ENCODE measurements around the gene F2RL3.

The F2RL3 gene

DNA sequence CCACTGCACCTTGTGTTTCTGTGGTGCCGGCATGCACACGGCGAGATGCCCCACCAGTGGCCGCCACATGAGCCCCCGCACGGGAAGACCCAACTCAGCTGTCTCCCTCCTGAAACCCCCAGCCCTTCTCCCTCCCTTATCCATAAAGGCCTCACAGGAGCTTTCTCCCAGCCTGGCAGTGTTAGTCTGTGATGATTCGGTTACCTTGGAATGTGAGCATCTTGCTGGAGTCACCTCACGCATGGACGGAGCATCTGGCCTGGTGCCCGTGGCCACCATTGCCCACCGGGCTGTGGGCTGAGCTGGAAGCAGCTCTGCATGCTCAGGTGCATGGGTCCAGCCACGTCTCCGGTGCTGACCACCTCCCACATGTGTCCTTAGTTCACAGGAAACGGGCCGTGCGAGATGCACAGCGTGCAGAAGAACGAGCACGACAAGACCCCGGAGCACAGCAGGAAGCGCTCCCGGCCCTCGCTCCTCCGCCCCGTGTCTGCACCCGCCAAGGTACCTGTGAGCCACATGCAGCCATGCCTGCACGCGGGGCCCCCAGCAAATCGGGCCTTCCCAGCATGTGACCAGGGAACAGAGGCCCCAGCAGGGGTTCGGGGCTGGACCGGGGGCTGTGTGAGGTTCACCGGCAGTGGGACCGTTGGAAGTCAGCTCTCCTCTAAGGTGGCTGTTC, 37.6 kb upstream of the F2RL3 start:
- DNase-seq (ENCODE audit: low read depth) = no peak
- no peak overlapping the region for H3K4me3 ChIP-seq (ENCODE audit: control insufficient read depth, low read depth, low read length)
- TF ChIP-seq, protein P1, sequence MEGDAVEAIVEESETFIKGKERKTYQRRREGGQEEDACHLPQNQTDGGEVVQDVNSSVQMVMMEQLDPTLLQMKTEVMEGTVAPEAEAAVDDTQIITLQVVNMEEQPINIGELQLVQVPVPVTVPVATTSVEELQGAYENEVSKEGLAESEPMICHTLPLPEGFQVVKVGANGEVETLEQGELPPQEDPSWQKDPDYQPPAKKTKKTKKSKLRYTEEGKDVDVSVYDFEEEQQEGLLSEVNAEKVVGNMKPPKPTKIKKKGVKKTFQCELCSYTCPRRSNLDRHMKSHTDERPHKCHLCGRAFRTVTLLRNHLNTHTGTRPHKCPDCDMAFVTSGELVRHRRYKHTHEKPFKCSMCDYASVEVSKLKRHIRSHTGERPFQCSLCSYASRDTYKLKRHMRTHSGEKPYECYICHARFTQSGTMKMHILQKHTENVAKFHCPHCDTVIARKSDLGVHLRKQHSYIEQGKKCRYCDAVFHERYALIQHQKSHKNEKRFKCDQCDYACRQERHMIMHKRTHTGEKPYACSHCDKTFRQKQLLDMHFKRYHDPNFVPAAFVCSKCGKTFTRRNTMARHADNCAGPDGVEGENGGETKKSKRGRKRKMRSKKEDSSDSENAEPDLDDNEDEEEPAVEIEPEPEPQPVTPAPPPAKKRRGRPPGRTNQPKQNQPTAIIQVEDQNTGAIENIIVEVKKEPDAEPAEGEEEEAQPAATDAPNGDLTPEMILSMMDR (IDR thresholded peaks at IDR 0.05; ENCODE audit: control insufficient read depth, insufficient read depth, low read depth, low read length, missing control alignments) = no peak

DNA sequence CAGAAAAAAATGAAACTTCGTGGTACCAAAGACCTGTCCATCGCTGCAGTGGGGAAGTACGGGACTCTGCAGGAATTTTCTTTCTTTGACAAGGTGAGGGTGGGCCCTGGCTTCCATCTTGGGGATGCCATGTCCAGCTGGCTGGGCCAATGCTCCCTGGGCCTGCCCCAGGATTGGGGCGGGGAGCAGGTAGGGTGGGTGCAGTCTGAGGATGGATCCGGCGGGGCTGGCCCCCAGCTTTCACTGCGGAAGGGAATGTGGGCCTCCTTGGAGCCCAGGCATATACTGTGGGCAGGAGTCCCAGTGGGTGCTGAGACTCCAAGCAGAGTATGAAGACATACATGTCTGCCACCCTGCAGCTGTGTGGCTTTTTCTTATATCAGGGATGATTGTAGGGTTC, 35.7 kb upstream of the F2RL3 start:
- DNase-seq (ENCODE audit: low read depth) = no peak
- no peak overlapping the region for H3K4me3 ChIP-seq (ENCODE audit: control insufficient read depth, low read depth, low read length)
- TF ChIP-seq, protein P1 (IDR thresholded peaks at IDR 0.05; ENCODE audit: control insufficient read depth, insufficient read depth, low read depth, low read length, missing control alignments) = no peak

DNA sequence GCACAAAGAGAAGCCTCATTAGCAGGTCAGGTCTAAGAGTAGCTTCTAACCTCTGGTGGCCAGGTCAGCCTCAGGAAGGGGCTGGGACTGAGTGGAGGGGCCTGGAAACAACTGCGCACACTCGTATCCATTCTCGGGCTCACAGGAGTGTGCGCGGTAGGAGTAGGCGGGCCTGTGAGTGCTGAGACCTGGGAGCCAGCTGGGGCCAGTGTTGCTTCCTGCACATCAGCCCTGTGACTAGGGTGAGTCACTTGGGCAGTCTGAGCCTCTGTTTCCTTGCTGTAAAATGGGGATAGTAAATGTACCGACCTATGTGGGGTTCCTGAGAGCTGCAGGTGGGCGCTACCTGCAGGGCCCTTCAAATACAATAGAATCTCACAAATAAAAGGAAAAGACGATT, 32.7 kb upstream of the F2RL3 start:
- H3K4me3 ChIP-seq (ENCODE audit: control insufficient read depth, low read depth, low read length) = no peak overlapping the region
- TF ChIP-seq, protein P1 (IDR thresholded peaks at IDR 0.05; ENCODE audit: control insufficient read depth, insufficient read depth, low read depth, low read length, missing control alignments) = no peak
- DNase-seq (ENCODE audit: low read depth) = no peak

GRCh38 chr19:16859626-16860025, 29.2 kb upstream of the F2RL3 start:
- no peak overlapping the region for H3K4me3 ChIP-seq (ENCODE audit: control insufficient read depth, low read depth, low read length)
- TF ChIP-seq, protein P1 (IDR thresholded peaks at IDR 0.05; ENCODE audit: control insufficient read depth, insufficient read depth, low read depth, low read length, missing control alignments) = no peak
- no peak for DNase-seq (ENCODE audit: low read depth)

GRCh38 chr19:16860118-16860517, 28.7 kb upstream of the F2RL3 start:
- TF ChIP-seq, protein P1 (IDR thresholded peaks at IDR 0.05; ENCODE audit: control insufficient read depth, insufficient read depth, low read depth, low read length, missing control alignments) = no peak
- DNase-seq (ENCODE audit: low read depth) = peak; percentile 24

GRCh38 chr19:16861011-16861410, 27.8 kb upstream of the F2RL3 start:
- no peak overlapping the region for H3K4me3 ChIP-seq (ENCODE audit: control insufficient read depth, low read depth, low read length)
- TF ChIP-seq, protein P1 (IDR thresholded peaks at IDR 0.05; ENCODE audit: control insufficient read depth, insufficient read depth, low read depth, low read length, missing control alignments) = no peak
- no peak for DNase-seq (ENCODE audit: low read depth)

More at GRCh38 chr19:16860118-16860517, 28.7 kb upstream of the F2RL3 start:
- no peak overlapping the region for H3K4me3 ChIP-seq (ENCODE audit: control insufficient read depth, low read depth, low read length)

Data from AG09309 (cell line).